Endothelial cell of umbilical vein (primary cell): ENCODE results near the gene WDR6.

Source experiments
- EZH2 ChIP-seq: IDR thresholded peaks from 2 replicates; pipeline ENCODE4 v1.6.1; 2012; ENCODE audit warnings: borderline replicate concordance, low read depth, mild to moderate bottlenecking, moderate library complexity, low read length, inconsistent platforms; ENCODE audit not compliant: severe bottlenecking
- JUN ChIP-seq: IDR thresholded peaks from 2 replicates; pipeline ENCODE4 v1.6.1; 2011; ENCODE audit warnings: borderline replicate concordance, low read depth; ENCODE audit not compliant: insufficient read length, insufficient read depth
- MYC ChIP-seq: IDR thresholded peaks from one replicate; pipeline ENCODE4 v1.6.1; 2011; ENCODE audit warnings: mild to moderate bottlenecking, low read depth, low read length
- POLR2A ChIP-seq: IDR thresholded peaks from 2 replicates; pipeline ENCODE4 v1.6.1; 2012; ENCODE audit warnings: low read depth, mild to moderate bottlenecking, control low read depth, low read length
- POLR2AphosphoS5 ChIP-seq: IDR thresholded peaks from 2 replicates; pipeline ENCODE4 v1.6.1; 2012; ENCODE audit warnings: low read depth, mild to moderate bottlenecking, control low read depth, low read length, moderate library complexity; ENCODE audit not compliant: insufficient read depth
- TF ChIP-seq, protein P1 (sequence below), 2 donors: IDR thresholded peaks; 1 replicate in 1 of 2; 2 replicates in 1 of 2; pipeline ENCODE4 v1.5.1; 2011; ENCODE audit warnings: low read length in 2 of 2, mild to moderate bottlenecking in 2 of 2, moderate library complexity in 2 of 2, control low read depth in 1 of 2, inconsistent platforms in 1 of 2, low read depth in 1 of 2; ENCODE audit not compliant: insufficient read depth in 1 of 2; ENCODE audit errors: extremely low read depth in 1 of 2

DNA sequence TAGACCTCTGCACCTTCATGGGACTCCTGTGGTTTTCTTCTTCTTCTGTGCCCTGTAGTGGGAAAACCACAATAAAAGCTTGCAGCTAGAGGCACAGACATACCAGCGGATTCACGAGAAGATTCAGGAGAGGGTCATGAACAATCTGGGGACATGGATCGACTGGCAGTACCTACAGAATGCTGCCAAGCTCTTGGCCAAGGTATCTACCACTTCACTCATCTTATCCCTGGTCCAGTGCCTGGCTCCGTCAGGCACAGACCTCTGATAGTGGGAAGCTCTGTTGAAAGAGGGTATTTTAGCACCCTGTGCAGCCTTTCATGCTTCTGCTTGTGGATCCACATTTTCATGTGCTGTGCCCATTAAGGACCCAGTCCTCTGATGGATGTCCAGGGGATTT lies 26.9 kb upstream of the WDR6 start:
- TF ChIP-seq, protein P1, sequence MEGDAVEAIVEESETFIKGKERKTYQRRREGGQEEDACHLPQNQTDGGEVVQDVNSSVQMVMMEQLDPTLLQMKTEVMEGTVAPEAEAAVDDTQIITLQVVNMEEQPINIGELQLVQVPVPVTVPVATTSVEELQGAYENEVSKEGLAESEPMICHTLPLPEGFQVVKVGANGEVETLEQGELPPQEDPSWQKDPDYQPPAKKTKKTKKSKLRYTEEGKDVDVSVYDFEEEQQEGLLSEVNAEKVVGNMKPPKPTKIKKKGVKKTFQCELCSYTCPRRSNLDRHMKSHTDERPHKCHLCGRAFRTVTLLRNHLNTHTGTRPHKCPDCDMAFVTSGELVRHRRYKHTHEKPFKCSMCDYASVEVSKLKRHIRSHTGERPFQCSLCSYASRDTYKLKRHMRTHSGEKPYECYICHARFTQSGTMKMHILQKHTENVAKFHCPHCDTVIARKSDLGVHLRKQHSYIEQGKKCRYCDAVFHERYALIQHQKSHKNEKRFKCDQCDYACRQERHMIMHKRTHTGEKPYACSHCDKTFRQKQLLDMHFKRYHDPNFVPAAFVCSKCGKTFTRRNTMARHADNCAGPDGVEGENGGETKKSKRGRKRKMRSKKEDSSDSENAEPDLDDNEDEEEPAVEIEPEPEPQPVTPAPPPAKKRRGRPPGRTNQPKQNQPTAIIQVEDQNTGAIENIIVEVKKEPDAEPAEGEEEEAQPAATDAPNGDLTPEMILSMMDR (IDR thresholded peaks at IDR 0.05; ENCODE audit: extremely low read depth in 1 of 2, insufficient read depth in 1 of 2, low read depth in 1 of 2, low read length in 2 of 2) = no peak
- no peak for TF ChIP-seq POLR2AphosphoS5
- TF ChIP-seq POLR2A = no peak
- TF ChIP-seq EZH2 = no peak
- no peak for TF ChIP-seq JUN
- TF ChIP-seq MYC = no peak
